ENCODE results near the gene ARHGDIG.
"Not testable (repeated sequence)": the region's sequence is repeated elsewhere in the genome, so short reads cannot be mapped to it uniquely, and the experiment has no call there.

The ARHGDIG gene

DNA sequence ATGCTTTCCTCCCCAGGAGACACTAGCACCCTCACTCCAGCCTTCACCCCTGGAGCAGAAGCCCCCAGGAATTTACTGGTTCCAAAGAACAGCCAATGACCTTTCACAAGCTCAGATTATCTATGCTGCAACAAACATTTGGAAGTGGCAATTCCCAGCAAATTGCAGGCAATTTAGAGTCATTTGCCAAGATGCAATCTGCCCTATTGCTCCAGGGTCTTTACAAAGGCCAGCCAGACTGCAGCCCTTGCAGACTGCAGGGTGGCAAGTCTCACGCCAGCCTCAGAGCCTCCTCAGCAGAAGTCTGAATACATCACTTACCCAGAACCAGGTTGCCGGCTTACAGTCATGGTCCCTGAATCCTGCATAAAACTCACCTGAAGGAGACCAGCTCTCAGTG, 50.4 kb downstream of the ARHGDIG start:
- DNase-seq (ENCODE audit: low read depth in 2 of 2), result no peak

DNA sequence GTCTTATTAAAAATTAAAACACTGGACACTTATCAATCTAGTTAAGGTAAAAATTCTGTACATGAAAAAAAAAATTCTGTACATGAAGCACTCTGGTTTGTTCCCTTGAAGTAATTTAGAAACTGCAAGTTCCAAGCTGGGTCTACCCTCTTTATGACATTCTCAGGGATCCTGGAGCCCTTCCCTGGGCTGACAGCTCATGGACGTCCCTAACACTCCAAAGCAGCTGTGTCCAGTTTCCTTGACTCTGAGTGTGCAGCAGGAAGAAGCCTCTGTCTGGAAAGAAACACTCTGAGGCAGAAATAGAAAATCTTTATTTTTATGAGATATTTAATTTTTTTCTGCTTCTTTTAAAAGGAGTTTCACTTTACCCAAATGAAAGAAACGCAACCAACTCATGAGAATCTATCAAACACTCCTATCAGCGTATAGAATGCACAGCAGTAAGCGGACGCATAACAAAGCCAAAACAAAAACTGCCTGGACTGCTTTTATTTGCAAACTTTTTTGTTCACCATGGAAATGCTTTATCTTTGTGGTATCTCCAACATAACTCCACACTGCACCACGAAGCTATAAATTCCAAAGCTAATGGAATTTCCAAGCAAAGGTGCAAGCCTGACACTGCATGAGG, 50.9 kb downstream of the ARHGDIG start:
- DNase-seq (ENCODE audit: low read depth in 2 of 2), result not testable (repeated sequence)

Measured in stimulated activated CD8-positive, alpha-beta memory T cell treated with anti-CD3 and anti-CD28 coated beads, Interleukin-2, amount 100 ng/mL, for 48 hours (primary cell).